K562 (cell line): ENCODE results near the gene CCNY. TPM values are rescaled to one million over a fixed set of nuclear protein-coding genes. Genes with fewer than 3 reads are reported as not detected.

Experiments
- ADNP ChIP-seq: fragments of 200-800 bp; sonication (Bioruptor generic); IDR thresholded peaks from 2 replicates; pipeline ENCODE4 v1.6.1; 2016; ENCODE audit warnings: missing genetic modification characterization, missing compliant biosample characterization
- ARID2 ChIP-seq: fragments of 450-650 bp; IDR thresholded peaks from 2 replicates; pipeline ENCODE4 v1.6.1; 2017; ENCODE audit warnings: antibody characterized with exemption, mild to moderate bottlenecking
- CSDE1 ChIP-seq, 2 experiments: fragments of 450-650 bp; IDR thresholded peaks; 2 replicates each; pipeline ENCODE4 v1.6.1; 2016; ENCODE audit warnings: mild to moderate bottlenecking in 1 of 2
- FOS ChIP-seq: IDR thresholded peaks from 3 replicates; pipeline ENCODE4 v1.6.1; 2011; ENCODE audit not compliant: insufficient read length; ENCODE audit errors: extremely low read depth
- FOXA3 ChIP-seq, 2 experiments: fragments of 450-650 bp in 1 of 2; sonication (generic) in 1 of 2; formaldehyde crosslinking; IDR thresholded peaks in 1 of 2; conservative IDR thresholded peaks in 1 of 2; 2 replicates each; pipeline versions ENCODE4 v1.4.0 to v1.8.0; 2020 to 2022; ENCODE audit warnings: mild to moderate bottlenecking in 2 of 2, missing genetic modification reagents in 1 of 2
- HNRNPH1 ChIP-seq: fragments of 200-400 bp; formaldehyde crosslinking; optimal IDR thresholded peaks from 2 replicates; pipeline ENCODE3; 2017; ENCODE audit warnings: low read depth, mild to moderate bottlenecking, low read length, moderate library complexity
- MAFF ChIP-seq: IDR thresholded peaks from 2 replicates; pipeline ENCODE4 v1.6.1; 2012; ENCODE audit warnings: low read length, improper control_type of control experiment
- MAZ ChIP-seq, 2 experiments: fragments of 450-650 bp in 1 of 2; sonication (generic) in 1 of 2; formaldehyde crosslinking; IDR thresholded peaks in 1 of 2; conservative IDR thresholded peaks in 1 of 2; 2 replicates each; pipeline versions ENCODE4 v1.4.0 to v1.5.0; 2020; ENCODE audit warnings: mild to moderate bottlenecking in 1 of 2, missing genetic modification reagents in 1 of 2
- RBBP5 ChIP-seq: fragments of 200-600 bp; sonication (generic); IDR thresholded peaks from 2 replicates; pipeline ENCODE4 v1.6.1; 2012; ENCODE audit warnings: borderline replicate concordance, mild to moderate bottlenecking, low read length, control low read depth, inconsistent platforms; ENCODE audit not compliant: insufficient read depth, poor library complexity, severe bottlenecking
- SRSF7 ChIP-seq: fragments of 200-400 bp; formaldehyde crosslinking; optimal IDR thresholded peaks from 2 replicates; pipeline ENCODE3; 2017; ENCODE audit warnings: mild to moderate bottlenecking, low read depth, low read length
- ZBTB1 ChIP-seq: sonication (generic); formaldehyde crosslinking; IDR thresholded peaks from 2 replicates; pipeline ENCODE4 v1.8.1; 2023; ENCODE audit warnings: missing genetic modification reagents, low read depth, mild to moderate bottlenecking, borderline replicate concordance
- ZNF140 ChIP-seq: fragments of 250-450 bp; sonication (Bioruptor Pico); IDR thresholded peaks from 2 replicates; pipeline ENCODE4 v1.8.0; 2021; ENCODE audit warnings: moderate library complexity, mild to moderate bottlenecking, inconsistent platforms
- ZNF316 ChIP-seq: fragments of 450-650 bp; IDR thresholded peaks from 2 replicates; pipeline ENCODE4 v1.6.1; 2016
- ZNF778 ChIP-seq: fragments of 450-650 bp; formaldehyde crosslinking; IDR thresholded peaks from 2 replicates; pipeline ENCODE4 v1.4.0; 2020; ENCODE audit warnings: mild to moderate bottlenecking, moderate library complexity
- polyA plus RNA-seq, 8 experiments: library from polyadenylated mRNA; depleted of rRNA in 4 of 8; stranded (reverse) in 5 of 8; unstranded in 3 of 8; fragments of >200 nt; fragmentation: Nextera tagmentation in 2 of 8; fragmentation: Illumina TruSeq in 1 of 8; extraction: Ambion mirVana in 2 of 8; extraction: Trizol in 1 of 8; gene quantifications; 2 replicates each; pipeline versions ENCODE4 v1.2.1 to v1.2.3, GENCODE V29; 2011 to 2014; ENCODE audit warnings: inconsistent platforms in 1 of 8, missing spikeins in 1 of 8
- total RNA-seq, 7 experiments: library from RNA; depleted of rRNA in 6 of 7; stranded (reverse); fragments of >200 nt in 6 of 7; fragmentation: Illumina TruSeq in 2 of 7; extraction: Trizol in 2 of 7; gene quantifications; 2 replicates each; pipeline versions ENCODE4 v1.2.1 to v1.2.3, GENCODE V29; 2011 to 2021; ENCODE audit warnings: low replicate concordance in 1 of 7
- TF ChIP-seq, protein P1 (sequence below): IDR thresholded peaks from 3 replicates; pipeline ENCODE4 v1.6.1; 2011; ENCODE audit warnings: borderline replicate concordance, mild to moderate bottlenecking, moderate library complexity; ENCODE audit not compliant: insufficient read length; ENCODE audit errors: extremely low read depth
- TF ChIP-seq, protein P2 (sequence below): fragments of 150-350 bp; conservative IDR thresholded peaks from 2 replicates; pipeline ENCODE4 v1.6.1; 2014; ENCODE audit warnings: low read length
- TF ChIP-seq, protein P3 (sequence below), 2 experiments: fragments of 450-650 bp in 1 of 2; IDR thresholded peaks; 2 replicates each; pipeline ENCODE4 v1.6.1; 2011 to 2017; ENCODE audit warnings: low read depth in 2 of 2, antibody characterized with exemption in 1 of 2, borderline replicate concordance in 1 of 2, low read length in 1 of 2, mild to moderate bottlenecking in 1 of 2, mixed read lengths in 1 of 2; ENCODE audit not compliant: control insufficient read depth in 1 of 2

CCNY gene
- total and polyA plus RNA-seq, 9 of the 15 experiments (the other 6 are each of a cell fraction or from before 2014, with no cell fraction given): 8.4 to 109 (median 38.6) TPM

DNA sequence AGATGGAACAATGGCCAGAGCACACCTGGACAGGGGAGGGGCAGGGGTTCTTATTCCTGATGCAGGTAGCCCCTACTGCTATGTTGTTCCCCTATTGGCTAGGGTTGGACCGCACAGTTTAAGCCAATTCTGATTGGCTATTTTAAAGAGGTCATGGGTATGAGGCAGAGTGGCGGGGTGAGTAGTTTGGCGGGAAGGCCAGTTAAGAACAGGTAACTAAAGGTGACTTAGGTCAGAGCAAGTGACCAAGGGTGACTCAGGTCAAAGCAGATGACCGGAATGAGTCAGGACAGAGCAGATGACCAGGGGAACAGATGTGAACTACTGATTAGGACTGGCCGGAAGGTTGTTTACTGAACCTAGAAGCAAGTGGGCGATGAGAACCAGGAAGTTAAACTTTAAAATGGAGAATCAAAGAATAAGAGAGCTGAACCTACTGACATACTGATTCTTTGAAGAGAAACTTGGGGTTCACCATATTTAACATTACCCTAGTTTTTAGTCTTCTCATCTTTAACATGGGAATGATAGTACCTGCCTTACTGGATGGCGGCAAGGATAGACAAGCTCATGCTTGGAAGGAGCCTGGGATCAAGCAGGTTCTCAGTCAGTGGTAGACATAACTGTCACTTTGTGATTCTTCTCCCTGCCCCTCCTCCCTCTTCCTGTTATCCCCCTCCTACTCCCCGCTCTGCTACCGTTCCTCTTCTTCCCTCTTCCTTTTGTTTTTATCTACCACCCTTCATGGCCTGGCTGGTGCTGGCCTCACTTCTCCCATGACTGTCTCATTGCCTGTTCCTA, 55.0 kb downstream of the CCNY start (continued):
- TF ChIP-seq, protein P1, sequence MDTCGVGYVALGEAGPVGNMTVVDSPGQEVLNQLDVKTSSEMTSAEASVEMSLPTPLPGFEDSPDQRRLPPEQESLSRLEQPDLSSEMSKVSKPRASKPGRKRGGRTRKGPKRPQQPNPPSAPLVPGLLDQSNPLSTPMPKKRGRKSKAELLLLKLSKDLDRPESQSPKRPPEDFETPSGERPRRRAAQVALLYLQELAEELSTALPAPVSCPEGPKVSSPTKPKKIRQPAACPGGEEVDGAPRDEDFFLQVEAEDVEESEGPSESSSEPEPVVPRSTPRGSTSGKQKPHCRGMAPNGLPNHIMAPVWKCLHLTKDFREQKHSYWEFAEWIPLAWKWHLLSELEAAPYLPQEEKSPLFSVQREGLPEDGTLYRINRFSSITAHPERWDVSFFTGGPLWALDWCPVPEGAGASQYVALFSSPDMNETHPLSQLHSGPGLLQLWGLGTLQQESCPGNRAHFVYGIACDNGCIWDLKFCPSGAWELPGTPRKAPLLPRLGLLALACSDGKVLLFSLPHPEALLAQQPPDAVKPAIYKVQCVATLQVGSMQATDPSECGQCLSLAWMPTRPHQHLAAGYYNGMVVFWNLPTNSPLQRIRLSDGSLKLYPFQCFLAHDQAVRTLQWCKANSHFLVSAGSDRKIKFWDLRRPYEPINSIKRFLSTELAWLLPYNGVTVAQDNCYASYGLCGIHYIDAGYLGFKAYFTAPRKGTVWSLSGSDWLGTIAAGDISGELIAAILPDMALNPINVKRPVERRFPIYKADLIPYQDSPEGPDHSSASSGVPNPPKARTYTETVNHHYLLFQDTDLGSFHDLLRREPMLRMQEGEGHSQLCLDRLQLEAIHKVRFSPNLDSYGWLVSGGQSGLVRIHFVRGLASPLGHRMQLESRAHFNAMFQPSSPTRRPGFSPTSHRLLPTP: no peak
- TF ChIP-seq MAFF (peak; percentile 69; the same call in 1 of the 2 replicates), CSDE1 (IDR thresholded peaks at IDR 0.05) (0 out of 4 replicates have a peak, but pooled peaks of 1 of the 2 experiments have one; percentile 41), MAZ (CRISPR knock-in tag; conservative IDR thresholded peaks at IDR 0.05 in 1 of 2, IDR thresholded peaks at IDR 0.05 in 1 of 2) (peak; percentile 36 to 65; a peak in 2 of 4 replicates), SRSF7 (no peak), ARID2 (0 out of 2 replicates have a peak, but pooled peaks have one; percentile 9), HNRNPH1 (no peak), ZBTB1 (CRISPR knock-in tag) (no peak), FOXA3 (CRISPR knock-in tag; conservative IDR thresholded peaks at IDR 0.05 in 1 of 2, IDR thresholded peaks at IDR 0.05 in 1 of 2) (peak; percentile 56 to 87; a peak in 3 of 4 replicates), RBBP5 (no peak), FOS (peak; percentile 62), ZNF140 (CRISPR knock-in tag) (no peak), ADNP (tag) (peak; percentile 75), ZNF316 (peak; percentile 81; the same call in 1 of the 2 replicates), ZNF778 (CRISPR knock-in tag) (no peak)
- TF ChIP-seq, protein P2, sequence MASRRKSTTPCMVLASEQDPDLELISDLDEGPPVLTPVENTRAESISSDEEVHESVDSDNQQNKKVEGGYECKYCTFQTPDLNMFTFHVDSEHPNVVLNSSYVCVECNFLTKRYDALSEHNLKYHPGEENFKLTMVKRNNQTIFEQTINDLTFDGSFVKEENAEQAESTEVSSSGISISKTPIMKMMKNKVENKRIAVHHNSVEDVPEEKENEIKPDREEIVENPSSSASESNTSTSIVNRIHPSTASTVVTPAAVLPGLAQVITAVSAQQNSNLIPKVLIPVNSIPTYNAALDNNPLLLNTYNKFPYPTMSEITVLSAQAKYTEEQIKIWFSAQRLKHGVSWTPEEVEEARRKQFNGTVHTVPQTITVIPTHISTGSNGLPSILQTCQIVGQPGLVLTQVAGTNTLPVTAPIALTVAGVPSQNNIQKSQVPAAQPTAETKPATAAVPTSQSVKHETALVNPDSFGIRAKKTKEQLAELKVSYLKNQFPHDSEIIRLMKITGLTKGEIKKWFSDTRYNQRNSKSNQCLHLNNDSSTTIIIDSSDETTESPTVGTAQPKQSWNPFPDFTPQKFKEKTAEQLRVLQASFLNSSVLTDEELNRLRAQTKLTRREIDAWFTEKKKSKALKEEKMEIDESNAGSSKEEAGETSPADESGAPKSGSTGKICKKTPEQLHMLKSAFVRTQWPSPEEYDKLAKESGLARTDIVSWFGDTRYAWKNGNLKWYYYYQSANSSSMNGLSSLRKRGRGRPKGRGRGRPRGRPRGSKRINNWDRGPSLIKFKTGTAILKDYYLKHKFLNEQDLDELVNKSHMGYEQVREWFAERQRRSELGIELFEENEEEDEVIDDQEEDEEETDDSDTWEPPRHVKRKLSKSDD: no peak
- TF ChIP-seq, protein P3, sequence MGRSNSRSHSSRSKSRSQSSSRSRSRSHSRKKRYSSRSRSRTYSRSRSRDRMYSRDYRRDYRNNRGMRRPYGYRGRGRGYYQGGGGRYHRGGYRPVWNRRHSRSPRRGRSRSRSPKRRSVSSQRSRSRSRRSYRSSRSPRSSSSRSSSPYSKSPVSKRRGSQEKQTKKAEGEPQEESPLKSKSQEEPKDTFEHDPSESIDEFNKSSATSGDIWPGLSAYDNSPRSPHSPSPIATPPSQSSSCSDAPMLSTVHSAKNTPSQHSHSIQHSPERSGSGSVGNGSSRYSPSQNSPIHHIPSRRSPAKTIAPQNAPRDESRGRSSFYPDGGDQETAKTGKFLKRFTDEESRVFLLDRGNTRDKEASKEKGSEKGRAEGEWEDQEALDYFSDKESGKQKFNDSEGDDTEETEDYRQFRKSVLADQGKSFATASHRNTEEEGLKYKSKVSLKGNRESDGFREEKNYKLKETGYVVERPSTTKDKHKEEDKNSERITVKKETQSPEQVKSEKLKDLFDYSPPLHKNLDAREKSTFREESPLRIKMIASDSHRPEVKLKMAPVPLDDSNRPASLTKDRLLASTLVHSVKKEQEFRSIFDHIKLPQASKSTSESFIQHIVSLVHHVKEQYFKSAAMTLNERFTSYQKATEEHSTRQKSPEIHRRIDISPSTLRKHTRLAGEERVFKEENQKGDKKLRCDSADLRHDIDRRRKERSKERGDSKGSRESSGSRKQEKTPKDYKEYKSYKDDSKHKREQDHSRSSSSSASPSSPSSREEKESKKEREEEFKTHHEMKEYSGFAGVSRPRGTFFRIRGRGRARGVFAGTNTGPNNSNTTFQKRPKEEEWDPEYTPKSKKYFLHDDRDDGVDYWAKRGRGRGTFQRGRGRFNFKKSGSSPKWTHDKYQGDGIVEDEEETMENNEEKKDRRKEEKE (IDR thresholded peaks at IDR 0.05; ENCODE audit: borderline replicate concordance in 1 of 2, control insufficient read depth in 1 of 2, low read depth in 2 of 2, low read length in 1 of 2): no peak
